HEK293T (cell line): Measurements from ENCODE around the gene SUCLG2.

Experiments
- FOXA1 ChIP-seq: fragments of 450-650 bp; IDR thresholded peaks from 2 replicates; pipeline ENCODE4 v1.6.1; 2016; ENCODE audit warnings: mild to moderate bottlenecking
- FOXK2 ChIP-seq: fragments of 450-650 bp; IDR thresholded peaks from 2 replicates; pipeline ENCODE4 v1.6.1; 2016; ENCODE audit warnings: mild to moderate bottlenecking
- FOXM1 ChIP-seq: fragments of 450-650 bp; IDR thresholded peaks from 2 replicates; pipeline ENCODE4 v1.6.1; 2017; ENCODE audit warnings: mild to moderate bottlenecking, borderline replicate concordance
- HDGF ChIP-seq: fragments of 450-650 bp; IDR thresholded peaks from 2 replicates; pipeline ENCODE4 v1.6.1; 2017; ENCODE audit warnings: antibody characterized with exemption, borderline replicate concordance
- LEF1 ChIP-seq: fragments of 450-650 bp; IDR thresholded peaks from 2 replicates; pipeline ENCODE4 v1.6.1; 2017; ENCODE audit warnings: mild to moderate bottlenecking, borderline replicate concordance
- TARDBP ChIP-seq: fragments of 450-650 bp; IDR thresholded peaks from 2 replicates; pipeline ENCODE4 v1.6.1; 2016

DNA sequence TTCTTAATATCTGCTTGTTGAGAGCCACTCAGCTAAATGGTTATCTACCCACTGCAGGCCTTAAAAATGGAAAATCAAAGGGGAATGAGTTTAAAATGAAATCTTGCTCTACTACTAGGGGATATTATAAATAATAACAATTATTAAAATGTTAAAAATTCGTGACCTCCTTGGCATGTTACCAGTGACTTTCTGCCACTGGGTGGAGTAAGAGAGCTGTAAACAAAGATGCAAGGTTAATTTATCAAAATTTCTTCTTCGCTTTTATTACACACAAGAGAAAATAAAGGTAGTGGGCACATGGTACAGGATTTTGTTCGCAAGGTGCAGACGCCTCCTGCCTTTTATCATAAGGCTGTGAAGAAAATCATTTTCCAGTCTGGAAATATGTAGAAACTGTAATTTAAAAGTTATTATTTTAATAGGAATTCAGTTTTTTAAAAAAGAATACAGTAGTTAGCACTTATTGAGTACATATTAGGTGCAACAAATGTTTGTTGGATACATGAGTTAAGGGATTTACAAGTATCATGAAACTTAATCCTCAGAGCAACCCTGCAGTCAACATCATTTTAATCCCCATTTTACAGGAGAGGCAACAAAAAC, 272.6 kb downstream of the SUCLG2 start:
- no peak for TF ChIP-seq FOXK2
- no peak for TF ChIP-seq TARDBP
- TF ChIP-seq FOXM1, result no peak
- no peak for TF ChIP-seq HDGF
- no peak for TF ChIP-seq LEF1
- no peak for TF ChIP-seq FOXA1
